ENCODE measurements around the gene DAGLA.

The DAGLA gene

DNA sequence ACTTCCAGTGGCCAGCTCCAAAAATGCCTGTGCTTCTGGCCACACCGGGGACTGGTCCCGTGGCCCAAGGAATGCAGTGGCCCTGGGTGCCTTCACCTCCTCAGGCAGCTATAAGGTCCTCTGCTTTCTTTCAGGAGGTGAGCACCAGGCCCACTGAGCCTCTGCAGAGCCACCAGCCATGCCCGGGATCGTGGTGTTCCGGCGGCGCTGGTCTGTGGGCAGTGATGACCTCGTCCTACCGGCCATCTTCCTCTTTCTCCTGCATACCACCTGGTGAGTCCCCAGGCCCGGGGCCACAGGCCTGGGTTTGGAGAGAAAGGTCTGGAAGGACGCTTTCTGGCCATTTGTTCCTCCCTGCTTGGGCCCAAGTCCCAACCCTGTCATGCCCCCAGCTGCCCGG lies 39.8 kb downstream of the DAGLA start:
- H3K9ac ChIP-seq (ENCODE audit: low read depth, low read length), result no peak overlapping the region
- peaks cover 15% of the 10 kb centered on the region for H3K36me3 ChIP-seq (ENCODE audit: insufficient read depth, low read length)
- H3K27me3 ChIP-seq (ENCODE audit: insufficient read depth, low read length), result no peaks in the 10 kb centered on the region

DNA sequence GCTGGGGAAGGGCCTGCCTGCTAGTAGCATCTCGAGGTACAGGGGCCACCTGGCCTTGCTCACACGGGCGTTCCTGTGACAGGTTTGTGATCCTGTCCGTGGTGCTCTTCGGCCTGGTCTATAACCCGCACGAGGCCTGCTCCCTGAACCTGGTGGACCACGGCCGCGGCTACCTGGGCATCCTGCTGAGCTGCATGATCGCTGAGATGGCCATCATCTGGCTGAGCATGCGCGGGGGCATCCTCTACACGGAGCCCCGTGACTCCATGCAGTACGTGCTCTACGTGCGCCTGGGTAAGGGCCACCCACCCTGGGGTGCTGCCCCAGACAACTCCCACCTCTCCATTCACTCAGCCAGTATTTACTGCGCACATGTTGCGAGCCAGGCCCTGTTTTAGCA lies 40.4 kb downstream of the DAGLA start:
- H3K27ac ChIP-seq (ENCODE audit: low read depth, low read length), result no peak overlapping the region
- 96% methylated on average over 20 of the region's 20 CpGs for WGBS
- peaks cover 26% of the 10 kb centered on the region; the same call in 1 of the 2 replicates for H3K4me1 ChIP-seq (ENCODE audit: insufficient read depth, low read length)

More for the DNA sequence above, 39.8 kb downstream of the DAGLA start:
- H3K4me3 ChIP-seq (ENCODE audit: low read length), result no peak overlapping the region
- H3K4me1 ChIP-seq (ENCODE audit: insufficient read depth, low read length), result peaks cover 26% of the 10 kb centered on the region; the same call in 1 of the 2 replicates
- H3K27ac ChIP-seq (ENCODE audit: low read depth, low read length), result no peak overlapping the region
- no peaks in the 10 kb centered on the region for H3K9me3 ChIP-seq (ENCODE audit: insufficient read depth, low read depth, low read length)
- WGBS, result 89% methylated on average over 12 of the region's 12 CpGs

DNA sequence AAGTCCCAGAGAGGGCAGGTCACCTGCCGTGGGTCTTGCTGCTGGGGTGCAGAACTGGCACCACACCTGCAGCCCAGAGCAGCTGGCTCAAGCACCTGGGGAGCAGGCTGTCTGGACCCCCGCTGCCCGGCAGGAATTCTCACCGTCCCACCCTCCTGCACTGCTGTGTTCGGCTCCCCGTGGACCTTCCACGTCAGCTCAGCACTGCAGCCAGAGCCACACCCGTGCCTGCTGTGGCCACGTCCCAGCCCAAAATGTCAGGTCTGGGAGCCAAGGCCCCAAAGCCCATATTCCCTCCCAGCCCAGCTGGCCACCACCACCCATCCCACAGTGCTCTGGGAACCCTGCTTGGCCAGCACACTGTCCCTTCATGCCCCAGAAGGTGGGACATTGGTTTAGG lies 44.2 kb downstream of the DAGLA start:
- no peak overlapping the region for H3K4me3 ChIP-seq (ENCODE audit: low read length)
- H3K9ac ChIP-seq (ENCODE audit: low read depth, low read length), result no peak overlapping the region
- peaks cover 2% of the 10 kb centered on the region; the same call in 1 of the 2 replicates for H3K4me1 ChIP-seq (ENCODE audit: insufficient read depth, low read length)
- WGBS, result 95% methylated on average over 9 of the region's 9 CpGs
- peaks cover 29% of the 10 kb centered on the region for H3K36me3 ChIP-seq (ENCODE audit: insufficient read depth, low read length)
- no peaks in the 10 kb centered on the region for H3K27me3 ChIP-seq (ENCODE audit: insufficient read depth, low read length)
- no peaks in the 10 kb centered on the region for H3K9me3 ChIP-seq (ENCODE audit: insufficient read depth, low read depth, low read length)
- no peak overlapping the region for H3K27ac ChIP-seq (ENCODE audit: low read depth, low read length)

More for the DNA sequence above, 40.4 kb downstream of the DAGLA start:
- Histone ChIP-seq H3K4me3 (ENCODE audit: low read length) (no peak overlapping the region), H3K9me3 (ENCODE audit: insufficient read depth, low read depth, low read length) (no peaks in the 10 kb centered on the region), H3K9ac (ENCODE audit: low read depth, low read length) (no peak overlapping the region), H3K27me3 (ENCODE audit: insufficient read depth, low read length) (no peaks in the 10 kb centered on the region), H3K36me3 (ENCODE audit: insufficient read depth, low read length) (peaks cover 18% of the 10 kb centered on the region)

- H3K36me3 ChIP-seq (ENCODE audit: insufficient read depth, low read length), result peaks cover 30% of the 10 kb centered on the region
- H3K9me3 ChIP-seq (ENCODE audit: insufficient read depth, low read depth, low read length), result no peaks in the 10 kb centered on the region
- H3K4me3 ChIP-seq (ENCODE audit: low read length), result no peak overlapping the region
- 90% methylated on average over 12 of the region's 12 CpGs for WGBS
- H3K9ac ChIP-seq (ENCODE audit: low read depth, low read length), result no peak overlapping the region
- H3K27me3 ChIP-seq (ENCODE audit: insufficient read depth, low read length), result no peaks in the 10 kb centered on the region
- no peaks in the 10 kb centered on the region for H3K4me1 ChIP-seq (ENCODE audit: insufficient read depth, low read length)
- H3K27ac ChIP-seq (ENCODE audit: low read depth, low read length), result no peak overlapping the region
Observed at GRCh38 chr11:61725781-61726231, 45.6 kb downstream of the DAGLA start.

DNA sequence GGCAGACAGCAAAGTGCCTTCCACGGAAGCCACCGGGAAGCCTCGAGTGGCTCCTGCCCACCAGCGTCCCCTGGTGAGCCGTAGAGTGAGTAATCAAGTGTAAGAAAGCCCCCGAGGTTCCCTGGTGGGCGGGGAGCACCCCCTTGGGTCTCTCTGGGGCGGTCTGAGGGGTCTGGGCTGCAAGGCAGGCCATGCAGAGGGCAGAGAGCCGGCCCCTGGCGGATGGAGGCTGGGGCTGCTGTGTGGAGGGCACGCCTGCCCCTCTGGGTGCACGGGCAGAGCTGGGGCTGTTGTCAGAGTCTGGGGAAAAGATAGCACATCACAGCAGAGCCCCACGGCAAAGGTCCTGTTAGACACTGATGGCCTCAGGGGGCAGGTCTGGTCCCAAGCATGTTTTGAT lies 46.6 kb downstream of the DAGLA start:
- no peak overlapping the region for H3K4me3 ChIP-seq (ENCODE audit: low read length)
- peaks cover 30% of the 10 kb centered on the region for H3K36me3 ChIP-seq (ENCODE audit: insufficient read depth, low read length)
- no peaks in the 10 kb centered on the region for H3K27me3 ChIP-seq (ENCODE audit: insufficient read depth, low read length)
- no peak overlapping the region for H3K27ac ChIP-seq (ENCODE audit: low read depth, low read length)
- no peak overlapping the region for H3K9ac ChIP-seq (ENCODE audit: low read depth, low read length)
- no peaks in the 10 kb centered on the region for H3K4me1 ChIP-seq (ENCODE audit: insufficient read depth, low read length)
- H3K9me3 ChIP-seq (ENCODE audit: insufficient read depth, low read depth, low read length), result no peaks in the 10 kb centered on the region
- WGBS, result 93% methylated on average over 13 of the region's 13 CpGs

GRCh38 chr11:61727401-61727811 lies 47.2 kb downstream of the DAGLA start:
- H3K36me3 ChIP-seq (ENCODE audit: insufficient read depth, low read length), result peaks cover 30% of the 10 kb centered on the region
- H3K4me1 ChIP-seq (ENCODE audit: insufficient read depth, low read length), result no peaks in the 10 kb centered on the region
- H3K27me3 ChIP-seq (ENCODE audit: insufficient read depth, low read length), result no peaks in the 10 kb centered on the region
- H3K27ac ChIP-seq (ENCODE audit: low read depth, low read length), result no peak overlapping the region
- no peak overlapping the region for H3K9ac ChIP-seq (ENCODE audit: low read depth, low read length)
- no peak overlapping the region for H3K4me3 ChIP-seq (ENCODE audit: low read length)
- WGBS, result 95% methylated on average over 3 of the region's 3 CpGs
- H3K9me3 ChIP-seq (ENCODE audit: insufficient read depth, low read depth, low read length), result no peaks in the 10 kb centered on the region

GRCh38 chr11:61728066-61728939 lies 48.1 kb downstream of the DAGLA start:
- H3K9me3 ChIP-seq (ENCODE audit: insufficient read depth, low read depth, low read length), result no peaks in the 10 kb centered on the region
- H3K27ac ChIP-seq (ENCODE audit: low read depth, low read length), result no peak overlapping the region
- H3K4me1 ChIP-seq (ENCODE audit: insufficient read depth, low read length), result no peaks in the 10 kb centered on the region
- WGBS, result 91% methylated on average over 33 of the region's 33 CpGs
- H3K4me3 ChIP-seq (ENCODE audit: low read length), result no peak overlapping the region
- H3K9ac ChIP-seq (ENCODE audit: low read depth, low read length), result no peak overlapping the region
- peaks cover 27% of the 10 kb centered on the region for H3K36me3 ChIP-seq (ENCODE audit: insufficient read depth, low read length)
- H3K27me3 ChIP-seq (ENCODE audit: insufficient read depth, low read length), result no peaks in the 10 kb centered on the region

GRCh38 chr11:61728940-61729219 lies 48.7 kb downstream of the DAGLA start:
- Histone ChIP-seq H3K27ac (ENCODE audit: low read depth, low read length) (no peak overlapping the region), H3K36me3 (ENCODE audit: insufficient read depth, low read length) (peaks cover 22% of the 10 kb centered on the region)
- WGBS, result 91% methylated on average over 8 of the region's 8 CpGs

DNA sequence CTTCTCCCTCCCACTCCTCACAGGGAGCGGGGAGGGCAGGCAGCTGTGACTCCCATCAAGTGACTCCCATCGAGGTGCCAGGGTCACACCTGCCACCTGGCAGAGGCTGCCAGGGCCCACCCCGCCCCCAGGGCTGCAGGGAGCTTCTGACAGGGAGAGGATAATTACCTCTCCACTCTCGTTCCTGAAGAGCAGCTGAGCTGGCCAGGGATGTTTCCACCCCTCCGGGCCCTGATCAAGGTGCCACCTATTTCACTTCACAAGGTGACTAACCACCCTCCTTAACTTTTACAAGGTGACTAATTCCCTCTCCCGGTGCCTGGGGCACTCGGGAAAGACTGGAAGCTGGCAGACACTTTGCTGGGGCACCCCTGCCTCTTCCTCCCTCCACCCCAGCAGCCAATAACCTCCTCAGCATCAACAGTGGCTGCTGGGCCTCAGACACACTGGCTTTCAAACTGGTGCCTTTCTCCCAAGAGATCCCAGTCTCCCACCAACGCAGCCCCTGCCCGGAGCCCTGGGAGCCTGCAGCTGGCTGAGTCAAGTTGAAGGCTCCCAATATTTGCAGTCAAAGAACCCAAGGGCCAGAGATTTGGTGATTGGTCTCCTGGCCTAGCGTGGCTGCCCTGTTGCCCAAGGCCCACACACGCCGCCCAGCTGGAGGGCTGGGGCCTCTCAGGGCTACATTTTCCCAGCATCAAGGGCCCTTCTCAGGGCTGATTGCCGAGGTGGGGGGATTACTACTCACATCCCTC lies 50.2 kb downstream of the DAGLA start:
- no peaks in the 10 kb centered on the region for H3K27me3 ChIP-seq (ENCODE audit: insufficient read depth, low read length)
- no peaks in the 10 kb centered on the region for H3K9me3 ChIP-seq (ENCODE audit: insufficient read depth, low read depth, low read length)
- no peak overlapping the region for H3K27ac ChIP-seq (ENCODE audit: low read depth, low read length)
- H3K4me1 ChIP-seq (ENCODE audit: insufficient read depth, low read length), result no peaks in the 10 kb centered on the region
- H3K36me3 ChIP-seq (ENCODE audit: insufficient read depth, low read length), result peaks cover 12% of the 10 kb centered on the region
- no peak overlapping the region for H3K4me3 ChIP-seq (ENCODE audit: low read length)
- WGBS, result 90% methylated on average over 13 of the region's 13 CpGs
- H3K9ac ChIP-seq (ENCODE audit: low read depth, low read length), result no peak overlapping the region

More at GRCh38 chr11:61728940-61729219, 48.7 kb downstream of the DAGLA start:
- H3K9me3 ChIP-seq (ENCODE audit: insufficient read depth, low read depth, low read length), result no peaks in the 10 kb centered on the region
- no peak overlapping the region for H3K9ac ChIP-seq (ENCODE audit: low read depth, low read length)
- H3K4me1 ChIP-seq (ENCODE audit: insufficient read depth, low read length), result no peaks in the 10 kb centered on the region
- no peaks in the 10 kb centered on the region for H3K27me3 ChIP-seq (ENCODE audit: insufficient read depth, low read length)
- no peak overlapping the region for H3K4me3 ChIP-seq (ENCODE audit: low read length)

- WGBS, result 91% methylated on average over 19 of the region's 19 CpGs
- H3K27me3 ChIP-seq (ENCODE audit: insufficient read depth, low read length), result no peaks in the 10 kb centered on the region
- H3K27ac ChIP-seq (ENCODE audit: low read depth, low read length), result no peak overlapping the region
- no peaks in the 10 kb centered on the region for H3K9me3 ChIP-seq (ENCODE audit: insufficient read depth, low read depth, low read length)
- no peaks in the 10 kb centered on the region for H3K4me1 ChIP-seq (ENCODE audit: insufficient read depth, low read length)
- H3K4me3 ChIP-seq (ENCODE audit: low read length), result no peak overlapping the region
- H3K9ac ChIP-seq (ENCODE audit: low read depth, low read length), result no peak overlapping the region
- peaks cover 12% of the 10 kb centered on the region for H3K36me3 ChIP-seq (ENCODE audit: insufficient read depth, low read length)
Observed at GRCh38 chr11:61731211-61731951, 51.2 kb downstream of the DAGLA start.
